ENCODE measurements around the gene NFU1.

GRCh38 chr2:69390001-69390400 lies 47.2 kb downstream of the NFU1 start:
- TF ChIP-seq CTCF (IDR thresholded peaks at IDR 0.05) (no peak), EP300 (IDR thresholded peaks at IDR 0.05) (no peak), POLR2A (IDR thresholded peaks at IDR 0.05) (no peak), POLR2AphosphoS5 (IDR thresholded peaks at IDR 0.05) (no peak)
